ENCODE measurements around the gene TMEM11.
A peak's percentile ranks its signal among the peaks of the same experiment; 100 is the strongest.

The TMEM11 gene

GRCh38 chr17:21252796-21253645, 39.1 kb upstream of the TMEM11 start, which contains the start of gene NATD1:
NATD1 (minus strand) TSS chr17:21253410; CDS start chr17:21253264, 146 bp downstream.
- POLR2A ChIA-PET (ENCODE audit: low non-redundant PET), result interaction anchor here (0.6 kb wide), 1 partner anchor 1196 kb away, joined by 3 read pairs; no protein-coding TSS in a partner anchor
- CTCF ChIA-PET, result no interaction called here
- peak; percentile 81 for DNase-seq (ENCODE audit: low spot score)
- TF ChIP-seq CTCF (conservative IDR thresholded peaks at IDR 0.05; ENCODE audit: low read depth), result no peak
- H3K27ac ChIP-seq, result peak within 1 kb of the TSS; percentile 52

GRCh38 chr17:21252289-21252795, 38.4 kb upstream of the TMEM11 start:
- CTCF ChIA-PET, result no interaction called here
- DNase-seq (ENCODE audit: low spot score), result no peak

GRCh38 chr17:21251337-21252010, 37.5 kb upstream of the TMEM11 start:
- no peak for TF ChIP-seq CTCF (conservative IDR thresholded peaks at IDR 0.05; ENCODE audit: low read depth)
- POLR2A ChIA-PET (ENCODE audit: low non-redundant PET), result no interaction called here
- H3K27ac ChIP-seq, result 0 out of 2 replicates have a peak overlapping the region, but pooled peaks have one; percentile 13
- CTCF ChIA-PET, result interaction anchor here (0.5 to 1.1 kb wide), 2 partner anchors 11 to 28 kb away, joined by 3 to 5 read pairs; no protein-coding TSS in a partner anchor
- no peak for DNase-seq (ENCODE audit: low spot score)

More at GRCh38 chr17:21252289-21252795, 38.4 kb upstream of the TMEM11 start:
- peak overlapping the region; percentile 52 for H3K27ac ChIP-seq
- no peak for TF ChIP-seq CTCF (conservative IDR thresholded peaks at IDR 0.05; ENCODE audit: low read depth)
- POLR2A ChIA-PET (ENCODE audit: low non-redundant PET), result no interaction called here

- TF ChIP-seq CTCF (conservative IDR thresholded peaks at IDR 0.05; ENCODE audit: low read depth), result no peak
- POLR2A ChIA-PET (ENCODE audit: low non-redundant PET), result interaction anchor here (0.6 kb wide), 1 partner anchor 151 kb away, joined by 5 read pairs; no protein-coding TSS in a partner anchor
- CTCF ChIA-PET, result interaction anchor here (0.5 to 1.1 kb wide), 2 partner anchors 11 to 29 kb away, joined by 3 to 5 read pairs; no protein-coding TSS in a partner anchor
- H3K27ac ChIP-seq, result 0 out of 2 replicates have a peak overlapping the region, but pooled peaks have one; percentile 13
- no peak for DNase-seq (ENCODE audit: low spot score)
Observed at GRCh38 chr17:21250854-21251253, 36.9 kb upstream of the TMEM11 start.

- ChIA-PET CTCF (interaction anchor here (0.5 to 1.1 kb wide), 3 partner anchors 22 to 261 kb away, joined by 3 to 5 read pairs (median 3); no protein-coding TSS in a partner anchor), POLR2A (ENCODE audit: low non-redundant PET) (interaction anchor here (0.6 kb wide), 1 partner anchor 151 kb away, joined by 5 read pairs; no protein-coding TSS in a partner anchor)
- no peak for TF ChIP-seq CTCF (conservative IDR thresholded peaks at IDR 0.05; ENCODE audit: low read depth)
- no peak for DNase-seq (ENCODE audit: low spot score)
- 0 out of 2 replicates have a peak overlapping the region, but pooled peaks have one; percentile 13 for H3K27ac ChIP-seq
Observed at GRCh38 chr17:21249920-21250703, 36.2 kb upstream of the TMEM11 start.

Data from RWPE1 (cell line).